SJCRH30 (cell line): Measurements from ENCODE around the gene SPOCK2. TPM values are rescaled to one million over a fixed set of nuclear protein-coding genes. Genes with fewer than 3 reads are reported as not detected.
"Not testable (repeated sequence)": the region's sequence is repeated elsewhere in the genome, so short reads cannot be mapped to it uniquely, and the experiment has no call there.

ENCODE experiments used
- DNase-seq, 2 experiments: peaks; one replicate each; pipeline ENCODE4 v3.0.0-alpha.2; 2015 to 2020
- H3K27ac ChIP-seq: fragments of 250-450 bp; sonication (Bioruptor Pico); 2 replicates; pipeline ENCODE4 v1.5.1; 2020; ENCODE audit warnings: mild to moderate bottlenecking, moderate library complexity
- H3K27me3 ChIP-seq: fragments of 250-450 bp; sonication (Bioruptor Pico); 2 replicates; pipeline ENCODE4 v1.5.1; 2020; ENCODE audit warnings: mild to moderate bottlenecking, moderate library complexity
- H3K36me3 ChIP-seq: fragments of 250-450 bp; sonication (Bioruptor Pico); 2 replicates; pipeline ENCODE4 v1.5.1; 2020; ENCODE audit warnings: mild to moderate bottlenecking, moderate library complexity
- H3K4me1 ChIP-seq: fragments of 250-450 bp; sonication (Bioruptor Pico); 2 replicates; pipeline ENCODE4 v1.5.1; 2020; ENCODE audit warnings: mild to moderate bottlenecking, moderate library complexity
- H3K4me3 ChIP-seq: fragments of 250-450 bp; sonication (Bioruptor Pico); 2 replicates; pipeline ENCODE4 v1.5.1; 2020; ENCODE audit warnings: mild to moderate bottlenecking, moderate library complexity
- H3K9me3 ChIP-seq: fragments of 250-450 bp; sonication (Bioruptor Pico); replicated peaks from 2 replicates; pipeline ENCODE4 v1.5.1; 2020; ENCODE audit warnings: mild to moderate bottlenecking, moderate library complexity
- total RNA-seq: library from RNA; depleted of rRNA; stranded (reverse); fragments of >200 nt; shearing (Covaris generic); gene quantifications from 2 replicates; pipeline ENCODE4 v1.2.3, GENCODE V29; 2014

SPOCK2 gene
- total RNA-seq, 1 experiment from 2014 or later = 15.5 TPM

- H3K27ac ChIP-seq = no peak overlapping the region
- no peaks in the 10 kb centered on the region for H3K4me1 ChIP-seq
- no peak for DNase-seq
- H3K27me3 ChIP-seq = peaks cover 6% of the 10 kb centered on the region; the same call in 1 of the 2 replicates
- no peaks in the 10 kb centered on the region for H3K9me3 ChIP-seq
- H3K36me3 ChIP-seq = no peaks in the 10 kb centered on the region
- H3K4me3 ChIP-seq = no peak overlapping the region
Observed at GRCh38 chr10:72034040-72034499, 54.3 kb downstream of the SPOCK2 start.

- DNase-seq, H3K9me3 ChIP-seq, H3K4me1 ChIP-seq, H3K4me3 ChIP-seq, H3K27ac ChIP-seq, H3K36me3 ChIP-seq, H3K27me3 ChIP-seq: not testable (repeated sequence)
Observed at GRCh38 chr10:72032409-72033162, 55.8 kb downstream of the SPOCK2 start.

GRCh38 chr10:72031706-72032105 is 56.6 kb downstream of the SPOCK2 start:
- Histone ChIP-seq H3K9me3 (no peaks in the 10 kb centered on the region), H3K27me3 (peaks cover 6% of the 10 kb centered on the region; the same call in 1 of the 2 replicates), H3K4me1 (peaks cover 3% of the 10 kb centered on the region), H3K27ac (no peak overlapping the region), H3K36me3 (no peaks in the 10 kb centered on the region), H3K4me3 (no peak overlapping the region)
- no peak for DNase-seq

- Histone ChIP-seq H3K27ac (no peak overlapping the region), H3K4me1 (peaks cover 11% of the 10 kb centered on the region), H3K9me3 (no peaks in the 10 kb centered on the region), H3K27me3 (peaks cover 6% of the 10 kb centered on the region; the same call in 1 of the 2 replicates), H3K36me3 (no peaks in the 10 kb centered on the region), H3K4me3 (no peak overlapping the region)
- no peak for DNase-seq
Observed at GRCh38 chr10:72030762-72031543, 57.4 kb downstream of the SPOCK2 start.

- Histone ChIP-seq H3K27ac (no peak overlapping the region), H3K9me3 (no peaks in the 10 kb centered on the region), H3K4me1 (peaks cover 13% of the 10 kb centered on the region), H3K36me3 (no peaks in the 10 kb centered on the region), H3K4me3 (no peak overlapping the region), H3K27me3 (peaks cover 3% of the 10 kb centered on the region; the same call in 1 of the 2 replicates)
- no peak for DNase-seq
Observed at GRCh38 chr10:72029414-72029813, 58.9 kb downstream of the SPOCK2 start.

GRCh38 chr10:72027498-72027897 is 60.9 kb downstream of the SPOCK2 start:
- peaks cover 3% of the 10 kb centered on the region; the same call in 1 of the 2 replicates for H3K27me3 ChIP-seq
- no peak overlapping the region for H3K4me3 ChIP-seq
- no peaks in the 10 kb centered on the region for H3K9me3 ChIP-seq
- no peaks in the 10 kb centered on the region for H3K36me3 ChIP-seq
- H3K27ac ChIP-seq = no peak overlapping the region
- H3K4me1 ChIP-seq = peaks cover 13% of the 10 kb centered on the region
- no peak for DNase-seq

- Histone ChIP-seq H3K36me3 (no peaks in the 10 kb centered on the region), H3K9me3 (no peaks in the 10 kb centered on the region), H3K27me3 (no peaks in the 10 kb centered on the region; the same call in 1 of the 2 replicates), H3K4me3 (no peak overlapping the region), H3K27ac (peak overlapping the region; percentile 55), H3K4me1 (peaks cover 13% of the 10 kb centered on the region)
- DNase-seq = peak; percentile 49 to 62
Observed at GRCh38 chr10:72026278-72027111, 61.9 kb downstream of the SPOCK2 start.

GRCh38 chr10:72025832-72026231 is 62.5 kb downstream of the SPOCK2 start:
- DNase-seq = no peak
- Histone ChIP-seq H3K27ac (peak overlapping the region; percentile 55), H3K9me3 (no peaks in the 10 kb centered on the region), H3K27me3 (peaks cover 1% of the 10 kb centered on the region; the same call in 1 of the 2 replicates), H3K36me3 (no peaks in the 10 kb centered on the region), H3K4me1 (peaks cover 13% of the 10 kb centered on the region), H3K4me3 (no peak overlapping the region)

- Histone ChIP-seq H3K27me3 (0 out of 2 replicates have a peak, but pooled peaks cover 3% of the 10 kb centered on the region), H3K4me3 (no peak overlapping the region), H3K27ac (no peak overlapping the region; the same call in 1 of the 2 replicates), H3K36me3 (no peaks in the 10 kb centered on the region), H3K4me1 (peaks cover 13% of the 10 kb centered on the region), H3K9me3 (no peaks in the 10 kb centered on the region)
- no peak for DNase-seq
Observed at GRCh38 chr10:72025400-72025799, 63.0 kb downstream of the SPOCK2 start.

- H3K4me3 ChIP-seq = no peak overlapping the region
- H3K27me3 ChIP-seq = 0 out of 2 replicates have a peak, but pooled peaks cover 3% of the 10 kb centered on the region
- DNase-seq = no peak
- no peaks in the 10 kb centered on the region for H3K36me3 ChIP-seq
- H3K4me1 ChIP-seq = peaks cover 13% of the 10 kb centered on the region
- no peak overlapping the region for H3K27ac ChIP-seq
- H3K9me3 ChIP-seq = no peaks in the 10 kb centered on the region
Observed at GRCh38 chr10:72024596-72024995, 63.8 kb downstream of the SPOCK2 start.

- Histone ChIP-seq H3K4me1 (peaks cover 16% of the 10 kb centered on the region), H3K27me3 (0 out of 2 replicates have a peak, but pooled peaks cover 3% of the 10 kb centered on the region), H3K27ac (no peak overlapping the region), H3K4me3 (no peak overlapping the region), H3K36me3 (no peaks in the 10 kb centered on the region), H3K9me3 (no peaks in the 10 kb centered on the region)
- DNase-seq = no peak
Observed at GRCh38 chr10:72022228-72022627, 66.1 kb downstream of the SPOCK2 start.

- H3K36me3 ChIP-seq = no peaks in the 10 kb centered on the region
- no peak overlapping the region for H3K4me3 ChIP-seq
- H3K4me1 ChIP-seq = peaks cover 15% of the 10 kb centered on the region
- no peak for DNase-seq
- H3K27me3 ChIP-seq = 0 out of 2 replicates have a peak, but pooled peaks cover 3% of the 10 kb centered on the region
- no peak overlapping the region for H3K27ac ChIP-seq
- H3K9me3 ChIP-seq = no peaks in the 10 kb centered on the region
Observed at GRCh38 chr10:72020914-72021809, 67.2 kb downstream of the SPOCK2 start.

GRCh38 chr10:72019085-72019876 is 69.1 kb downstream of the SPOCK2 start:
- DNase-seq = no peak
- H3K9me3 ChIP-seq = no peaks in the 10 kb centered on the region
- no peak overlapping the region for H3K27ac ChIP-seq
- H3K27me3 ChIP-seq = 0 out of 2 replicates have a peak, but pooled peaks cover 3% of the 10 kb centered on the region
- H3K36me3 ChIP-seq = no peaks in the 10 kb centered on the region
- H3K4me1 ChIP-seq = peaks cover 11% of the 10 kb centered on the region
- no peak overlapping the region for H3K4me3 ChIP-seq
